DMS153 treated with DMSO at 0.1 percent for 48 hours (cell line): Measurements from ENCODE around the gene SMYD3.
A peak's percentile ranks its signal among the peaks of the same experiment; 100 is the strongest.

Experiments used
- DNase-seq: peaks from one replicate; lab custom pipeline; 2025; ENCODE audit not compliant: unreplicated experiment; lab: John Stamatoyannopoulos, UW

Gene SMYD3

DNA sequence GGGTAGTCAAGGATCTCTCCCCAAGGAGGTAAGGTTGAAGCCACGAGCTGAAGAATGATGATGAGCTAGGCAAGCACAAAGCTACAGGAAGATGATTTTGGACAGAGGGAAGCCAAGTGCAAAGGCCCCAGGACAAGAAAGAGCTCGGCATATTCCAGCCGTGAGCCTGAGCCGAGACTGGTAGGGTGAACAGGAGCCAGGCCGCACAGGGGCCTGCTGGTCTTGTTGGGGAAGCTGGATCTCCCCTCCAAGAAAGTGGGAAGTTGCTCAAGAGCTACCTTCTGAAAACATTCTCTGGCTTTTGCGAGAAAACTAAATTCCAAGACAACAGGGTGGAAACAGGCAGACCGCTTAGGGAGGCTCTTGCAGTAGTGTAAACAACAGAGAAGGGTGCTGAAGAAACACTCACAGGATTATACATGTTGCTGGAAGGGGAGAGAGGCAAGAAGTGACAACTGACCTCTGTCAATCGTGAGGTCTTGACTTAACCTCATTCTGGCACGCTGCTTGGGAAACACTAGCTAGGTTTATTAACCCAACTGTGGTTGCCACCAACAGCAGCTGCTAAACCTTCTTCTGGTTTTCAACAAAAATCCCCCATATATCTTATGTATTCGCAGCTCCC, 625.2 kb downstream of the SMYD3 start:
- no peak for DNase-seq

DNA sequence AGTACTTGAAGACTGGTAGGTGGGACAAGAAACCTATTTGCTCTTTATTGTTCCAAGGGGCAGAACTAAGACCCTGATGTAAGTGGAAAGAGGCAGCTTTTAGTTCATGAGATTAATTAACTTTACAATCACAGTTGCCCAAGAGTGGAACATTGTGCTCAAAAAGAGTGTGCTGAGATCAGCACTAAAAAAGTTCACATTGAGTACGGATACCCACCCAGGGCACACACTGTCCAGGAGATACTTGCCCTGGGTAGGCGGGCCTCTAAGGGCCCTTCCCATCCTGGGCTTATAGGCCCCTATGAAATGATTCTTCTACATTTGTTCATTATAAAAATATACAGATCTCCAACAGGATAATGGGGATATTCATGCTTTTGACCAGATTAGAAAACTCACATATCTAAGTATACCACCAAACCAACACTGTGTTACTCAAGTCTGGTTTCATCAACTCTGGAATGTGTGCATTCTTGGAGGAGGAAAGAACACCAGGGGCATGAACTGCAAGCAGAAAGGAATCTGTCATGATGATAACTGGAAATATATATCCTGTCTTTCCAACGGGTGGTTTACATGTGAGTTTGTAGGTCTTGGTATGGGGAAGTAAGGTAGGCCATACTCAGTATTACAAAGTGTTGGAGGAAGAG, 626.2 kb downstream of the SMYD3 start:
- no peak for DNase-seq

DNA sequence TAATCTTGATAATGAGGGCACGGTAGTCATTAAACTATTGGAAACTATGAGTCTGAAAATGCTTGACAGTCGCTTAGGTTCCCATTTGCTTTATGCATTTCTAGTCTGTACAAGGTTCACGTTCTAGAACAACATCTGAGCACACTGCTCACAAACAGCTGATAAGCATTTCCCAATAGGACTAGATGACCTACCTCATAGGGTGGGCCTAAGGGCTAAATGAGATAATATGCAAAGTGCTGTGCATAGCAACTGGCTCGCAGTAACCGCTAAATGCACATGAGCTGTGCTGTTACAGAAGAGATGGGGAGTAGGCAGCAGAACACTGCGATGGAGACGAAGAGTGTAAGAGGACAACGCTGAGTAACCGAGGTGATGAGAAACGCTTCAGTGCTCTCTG, 628.0 kb downstream of the SMYD3 start:
- no peak for DNase-seq

DNA sequence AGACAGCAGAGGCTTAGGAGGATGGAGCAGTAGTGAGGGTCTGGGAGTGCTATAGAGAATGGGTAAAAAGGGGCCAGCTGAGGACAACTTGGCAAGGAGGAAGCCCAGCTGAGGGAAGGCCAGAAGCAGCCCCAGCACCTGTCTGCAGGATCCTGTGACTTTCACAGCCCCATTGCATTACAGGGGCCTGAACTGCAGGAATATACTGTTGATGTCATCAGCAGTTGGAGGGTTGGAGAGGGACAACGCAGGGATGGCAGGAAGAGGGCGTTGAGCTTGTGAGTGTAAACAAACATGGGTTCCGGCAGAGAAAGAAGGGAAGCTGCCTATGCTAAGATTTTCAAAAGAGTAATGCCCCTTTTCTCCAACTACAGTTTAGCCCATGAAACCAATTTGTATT, 628.5 kb downstream of the SMYD3 start:
- DNase-seq = no peak

DNA sequence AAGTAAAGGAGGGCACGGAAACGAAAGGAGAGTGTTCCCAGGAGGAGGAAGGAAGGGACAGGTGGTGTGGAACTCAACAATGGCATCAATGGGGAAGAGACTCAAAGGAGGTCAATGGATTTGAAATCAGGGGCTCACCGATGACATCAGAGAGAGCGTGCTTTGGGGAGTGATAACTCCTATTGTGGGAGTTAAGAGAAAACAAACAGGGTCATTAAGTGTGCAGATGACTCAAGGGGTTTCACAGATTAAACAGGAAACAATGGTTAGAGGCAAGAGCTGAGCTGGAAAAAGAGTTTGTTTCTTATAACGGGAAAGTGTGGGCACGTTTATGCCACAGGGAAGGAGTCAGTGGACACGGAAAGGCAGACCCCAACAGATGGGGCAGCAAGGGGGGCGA, 629.1 kb downstream of the SMYD3 start:
- no peak for DNase-seq

DNA sequence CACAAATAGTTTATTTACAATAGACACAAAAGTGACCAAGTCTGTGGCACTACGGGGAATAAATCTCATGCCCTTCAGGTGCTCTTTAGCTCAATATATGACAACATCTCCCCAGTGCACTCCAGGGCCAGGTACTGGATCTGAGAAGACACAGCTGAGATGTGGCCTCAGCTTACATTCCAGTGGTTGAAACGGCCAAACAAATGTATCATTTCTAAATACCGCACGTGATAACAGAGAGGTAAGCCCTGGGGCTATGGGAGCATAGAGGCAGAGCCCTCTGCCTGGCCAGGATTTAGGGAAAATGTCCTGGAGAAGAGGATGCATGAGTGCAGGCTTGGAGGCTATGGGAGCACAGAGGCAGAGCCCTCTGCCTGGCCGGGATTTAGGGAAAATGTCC, 630.5 kb downstream of the SMYD3 start:
- no peak for DNase-seq

DNA sequence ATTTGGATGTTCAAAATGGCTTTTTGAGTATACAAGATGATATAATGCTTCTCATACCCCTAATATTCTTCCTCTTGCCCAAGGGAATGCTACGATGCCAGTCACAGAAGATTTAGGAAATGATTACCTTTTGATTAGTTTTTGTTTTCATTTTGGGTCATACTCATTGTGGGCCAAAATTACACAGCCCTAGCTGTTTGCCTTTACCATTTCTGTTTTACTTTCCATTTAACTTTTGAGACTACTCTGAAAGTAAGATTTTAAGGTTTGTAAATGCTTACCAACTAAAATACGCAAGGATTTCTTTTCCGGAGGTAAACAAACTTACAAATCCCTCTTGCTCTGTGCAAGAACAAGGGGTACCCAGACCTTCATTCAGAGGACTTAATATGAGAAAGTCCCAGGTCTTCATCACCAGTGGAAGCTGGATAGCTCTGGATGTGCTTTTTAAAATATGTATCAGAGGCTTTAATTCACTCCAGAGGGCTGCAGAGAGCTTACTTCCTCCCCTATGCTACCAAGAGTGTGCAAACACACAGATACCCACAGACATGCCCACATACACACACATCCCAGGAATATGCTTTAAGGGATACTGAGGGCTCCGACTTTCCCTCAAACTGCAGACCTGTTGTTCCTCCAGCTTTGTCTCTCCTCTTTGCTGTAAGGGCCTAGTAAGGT, 631.4 kb downstream of the SMYD3 start:
- DNase-seq = no peak

DNA sequence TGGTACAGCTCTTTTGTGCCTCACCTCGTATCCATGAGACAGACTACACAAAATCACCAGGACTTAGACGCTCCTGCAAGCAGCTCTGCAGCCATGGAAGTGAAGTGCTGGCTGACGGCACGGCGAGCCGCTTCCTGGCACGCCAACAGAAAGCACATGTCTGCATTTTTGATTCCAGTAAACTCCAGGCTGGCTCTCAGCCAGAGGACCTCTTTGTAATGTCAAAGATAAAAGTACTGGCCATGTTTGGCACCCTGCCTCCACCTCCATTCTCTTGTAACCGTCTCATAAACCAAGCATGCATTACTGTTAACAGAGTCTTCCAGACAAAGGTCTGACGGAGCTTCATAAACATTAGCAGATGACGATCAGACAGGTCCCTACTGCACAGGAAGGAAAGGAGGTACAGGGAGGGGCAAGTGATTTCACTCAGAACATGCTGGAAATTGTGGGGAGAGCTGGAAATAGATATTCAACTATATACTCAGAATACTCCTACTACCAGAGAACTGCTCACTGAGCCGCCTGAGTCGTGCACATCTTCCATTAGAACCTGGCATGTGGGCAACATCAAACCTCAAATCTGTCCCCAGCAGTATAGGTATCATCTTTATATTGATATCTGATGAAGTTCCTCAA, 632.0 kb downstream of the SMYD3 start:
- DNase-seq = peak; percentile 99

DNA sequence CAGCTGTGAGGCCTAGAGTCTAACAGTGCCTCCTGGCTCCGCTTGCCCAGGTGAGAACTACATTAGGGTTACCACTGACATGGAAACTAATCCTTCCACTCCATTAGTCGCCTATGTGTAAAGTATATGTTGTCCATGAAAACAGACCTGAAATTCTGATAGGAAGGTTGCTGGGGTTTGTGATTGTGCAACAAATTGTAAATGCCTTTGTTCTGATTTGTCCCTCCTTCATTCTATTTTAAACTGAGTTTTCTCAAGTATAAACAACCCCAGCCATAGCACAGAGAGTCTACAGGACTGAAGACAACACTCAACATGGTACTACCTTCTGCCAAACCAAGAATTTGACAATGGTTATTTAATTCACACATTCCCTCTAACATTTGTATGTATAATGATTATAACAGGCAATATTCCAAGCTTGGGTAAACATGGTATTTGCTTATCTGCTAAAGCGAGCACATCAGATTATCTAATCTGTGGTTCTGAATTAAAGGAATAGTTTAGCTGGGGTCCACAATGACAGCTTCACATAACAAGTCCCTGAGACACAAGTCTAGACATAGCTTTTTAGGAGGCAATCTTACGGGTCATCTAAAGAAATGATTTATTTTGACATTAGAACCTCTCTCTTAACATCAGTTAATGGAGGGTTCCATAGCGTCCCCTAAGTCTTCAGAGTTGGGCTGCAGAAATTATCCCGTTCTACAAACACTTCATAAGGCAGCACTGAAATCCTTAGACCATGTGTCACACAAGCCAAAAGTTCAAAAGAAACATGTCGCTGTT, 633.0 kb downstream of the SMYD3 start:
- no peak for DNase-seq

DNA sequence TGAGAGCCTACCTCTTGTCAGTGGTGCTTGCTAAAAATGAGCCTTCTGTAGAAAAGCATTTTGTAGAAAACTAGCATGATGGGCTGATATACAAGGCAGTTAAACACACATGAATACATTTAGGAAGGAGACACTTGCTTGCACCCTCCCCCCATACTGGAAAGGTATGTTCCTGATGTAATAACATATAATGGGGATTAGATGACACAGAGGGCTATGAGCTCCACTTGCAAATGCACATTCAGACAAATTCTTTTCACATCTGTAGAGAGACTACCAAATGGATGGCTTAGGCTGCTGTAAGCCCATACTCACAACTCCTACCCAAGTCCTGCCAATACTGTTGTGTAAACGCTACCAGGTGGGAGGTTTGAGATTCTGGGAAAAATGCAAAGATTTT, 634.0 kb downstream of the SMYD3 start:
- DNase-seq = no peak

DNA sequence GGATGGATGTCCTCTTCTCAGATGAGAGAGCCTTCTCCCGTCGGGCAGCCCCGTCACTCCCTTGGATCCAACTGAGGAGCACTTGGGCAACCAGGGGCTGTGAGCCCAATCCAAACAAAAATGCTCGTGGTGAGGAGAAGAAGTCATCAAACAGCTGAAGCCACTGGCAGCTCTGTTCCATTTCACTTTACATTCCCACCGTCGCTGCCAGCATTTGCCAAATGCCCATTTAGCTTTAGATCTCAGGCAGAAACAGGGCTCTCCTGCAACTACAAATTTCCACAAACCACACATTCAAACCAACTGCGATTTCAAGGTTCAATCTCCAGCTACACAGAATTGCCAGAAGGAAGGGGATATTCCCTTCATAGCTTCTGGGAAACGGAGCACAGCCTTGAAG, 634.6 kb downstream of the SMYD3 start:
- DNase-seq = no peak

DNA sequence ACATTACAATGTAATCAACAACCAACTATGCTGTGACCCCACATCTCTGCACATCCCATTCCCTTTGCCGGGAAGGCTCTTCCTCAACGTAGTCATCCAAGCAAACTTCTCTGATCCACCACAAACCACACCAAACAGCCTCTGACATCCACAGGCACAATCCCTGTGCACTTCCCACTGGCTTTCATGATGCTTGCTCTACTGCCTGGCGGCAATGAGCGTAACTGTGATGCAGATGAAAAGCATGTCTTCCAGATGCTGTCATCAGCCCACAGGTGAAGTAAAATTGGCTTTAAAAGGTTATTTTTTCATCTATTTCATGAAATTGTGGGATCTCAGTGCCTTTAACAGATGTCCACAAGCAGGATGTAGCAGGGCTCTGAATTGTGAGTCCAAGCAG, 635.2 kb downstream of the SMYD3 start:
- no peak for DNase-seq

DNA sequence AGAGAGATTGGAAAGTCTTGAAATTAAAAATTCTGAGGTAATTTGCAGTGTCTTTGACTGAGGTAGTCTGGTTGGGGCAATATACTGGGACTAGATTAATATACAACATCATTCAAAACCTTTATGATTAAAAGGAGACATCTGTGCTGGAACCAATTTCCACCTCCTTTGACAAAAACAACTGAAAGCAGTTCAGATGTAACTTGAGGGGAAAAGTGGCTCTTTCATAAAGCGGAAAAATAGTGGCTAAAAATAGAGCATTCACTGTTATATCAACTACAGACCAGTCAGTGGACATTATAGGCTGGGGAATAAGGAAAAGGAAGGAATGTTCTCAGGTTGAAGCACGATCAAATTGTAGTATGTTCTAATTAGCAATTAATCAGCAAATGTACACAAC, 635.9 kb downstream of the SMYD3 start:
- no peak for DNase-seq

DNA sequence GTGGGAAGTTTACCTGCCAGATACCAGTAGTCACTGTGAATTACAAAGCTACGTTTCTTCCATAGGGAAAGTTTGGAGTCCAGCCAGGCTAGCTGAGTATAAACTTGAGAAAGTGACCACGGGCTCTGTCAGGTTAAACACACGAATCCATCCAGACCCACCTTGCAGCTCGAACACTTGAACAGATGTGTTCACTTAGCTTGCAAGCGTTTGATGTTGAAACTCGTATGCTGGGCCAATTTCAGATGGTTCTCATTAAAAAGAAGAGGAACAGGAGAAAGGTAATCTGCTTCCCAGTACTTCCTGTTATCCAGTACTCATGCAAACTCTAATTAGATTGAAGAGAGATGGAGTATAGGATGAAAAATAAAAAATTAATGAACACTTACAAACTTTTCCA, 636.4 kb downstream of the SMYD3 start:
- no peak for DNase-seq

DNA sequence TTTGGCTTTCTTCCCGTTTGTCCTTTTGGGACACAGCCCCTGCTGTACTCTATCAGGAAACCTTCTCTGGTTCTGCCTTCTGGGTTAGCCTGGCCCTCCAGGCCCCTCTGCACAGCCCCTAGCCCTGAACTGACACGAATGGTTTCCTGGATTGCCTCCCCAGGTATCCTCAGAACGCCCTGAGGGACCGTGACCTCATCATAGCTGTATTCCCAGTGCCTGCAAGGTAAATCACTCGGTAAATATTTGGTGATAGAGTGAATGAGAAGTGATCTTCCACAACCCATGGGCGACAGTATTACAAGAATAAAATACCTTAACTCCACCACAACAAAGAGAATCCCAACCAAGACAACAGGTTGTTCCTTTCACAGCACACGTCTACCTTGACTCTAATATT, 637.2 kb downstream of the SMYD3 start:
- no peak for DNase-seq

DNA sequence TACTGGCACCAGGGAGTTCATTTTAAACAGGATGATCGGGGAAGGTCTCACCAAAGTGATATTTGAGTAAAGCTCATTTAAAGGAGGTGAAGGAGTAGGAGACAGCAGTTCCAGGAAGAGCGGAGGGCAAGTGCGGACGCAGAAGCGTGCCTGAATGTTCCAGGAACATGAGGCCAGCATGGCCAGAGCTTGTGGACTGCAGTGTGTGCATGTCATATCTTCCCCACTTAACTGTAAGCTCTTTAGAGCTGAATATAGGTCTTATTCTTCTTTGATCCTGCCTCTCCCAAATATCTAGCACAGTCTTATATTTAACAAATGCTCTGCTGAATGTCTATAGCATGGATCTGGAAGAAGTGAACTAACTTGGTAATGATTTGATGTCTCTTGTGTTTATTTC, 639.3 kb downstream of the SMYD3 start:
- DNase-seq = no peak

DNA sequence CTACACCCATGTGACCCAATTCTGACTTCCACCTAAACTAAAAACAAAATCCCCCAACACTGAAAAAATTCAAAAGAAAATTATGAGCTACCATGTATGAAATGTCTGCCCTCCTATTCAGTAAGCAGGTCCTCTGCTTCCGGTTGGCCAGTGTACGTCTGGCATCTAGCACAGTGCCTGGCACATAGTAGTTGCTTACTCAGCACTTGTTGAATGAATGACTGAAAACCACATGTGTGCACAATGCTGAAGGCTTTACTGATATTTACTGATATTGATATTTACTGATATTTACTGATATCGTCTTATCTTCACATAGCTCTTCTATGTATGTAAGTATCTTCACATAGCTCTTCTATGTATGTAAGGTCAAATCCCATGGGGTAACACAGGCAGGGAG, 642.2 kb downstream of the SMYD3 start:
- no peak for DNase-seq

DNA sequence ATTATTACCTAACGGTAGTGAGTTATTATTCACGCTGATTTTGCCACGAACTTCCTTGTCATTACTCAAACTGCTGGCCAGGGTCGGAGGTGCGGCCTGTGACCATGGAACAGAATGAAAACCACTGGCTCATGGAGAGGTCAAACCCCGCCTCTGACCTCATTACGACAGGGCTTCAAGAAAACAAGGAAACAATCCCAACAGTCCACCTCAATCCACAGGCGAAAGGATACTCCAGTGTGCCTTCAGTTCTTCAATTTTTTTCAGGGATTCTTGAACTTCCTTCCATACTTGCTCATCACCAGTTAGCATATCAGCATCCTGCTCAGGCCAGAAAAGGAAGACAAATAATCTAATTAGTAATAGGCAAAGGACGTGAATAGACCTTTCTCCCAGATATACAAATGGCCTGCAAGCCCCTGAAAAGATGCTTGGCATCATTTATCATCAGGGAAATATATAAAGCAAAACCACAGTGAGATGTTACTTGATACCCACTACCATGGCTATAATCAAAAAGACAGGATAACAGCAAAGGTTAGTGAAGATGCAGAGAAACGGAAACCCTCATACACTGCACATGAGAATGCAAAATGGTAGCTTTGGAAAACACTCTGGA, 643.4 kb downstream of the SMYD3 start:
- DNase-seq = no peak

DNA sequence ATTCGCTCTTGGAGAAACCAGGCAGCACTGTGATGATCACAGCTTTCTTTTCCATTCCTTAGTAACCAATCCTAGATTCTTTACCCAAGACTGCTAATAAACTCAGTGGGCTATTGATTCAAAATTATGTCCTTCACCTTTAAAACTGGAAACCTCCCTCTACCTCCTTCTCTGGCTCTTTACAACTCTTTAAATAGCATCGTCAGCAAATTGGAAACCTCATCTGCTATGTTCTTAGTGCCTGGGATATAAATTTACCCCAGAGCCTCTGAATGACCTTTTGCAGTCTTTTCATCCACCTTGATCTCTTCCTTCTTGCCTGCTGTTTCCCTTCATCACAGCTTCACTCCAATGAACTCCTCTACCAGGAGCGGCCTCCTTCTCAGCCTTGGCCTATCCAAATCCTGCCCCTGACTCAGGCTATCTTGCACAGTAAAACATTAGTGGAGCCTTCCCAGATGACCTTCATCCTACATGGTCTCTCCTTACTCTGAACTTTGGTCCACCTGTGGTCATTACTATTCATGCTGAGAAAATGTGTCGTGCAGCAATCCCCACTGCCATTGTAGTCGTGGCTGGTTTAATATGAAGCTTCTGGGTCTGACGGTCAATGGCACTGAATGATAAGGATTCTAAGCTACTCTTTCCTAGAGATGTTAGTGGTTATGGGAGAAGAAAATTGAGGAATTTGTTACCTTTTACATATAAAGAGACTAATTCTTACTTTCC, 644.1 kb downstream of the SMYD3 start:
- DNase-seq = no peak
